IPS DF 6.9 (cell line): Measurements from ENCODE around the gene NEURL1.
A peak's percentile ranks its signal among the peaks of the same experiment; 100 is the strongest.

ENCODE experiments used
- DNase-seq: peaks from one replicate; pipeline ENCODE4 v3.0.0-alpha.2; 2013; ENCODE audit warnings: low read depth, low spot score
- H3K27ac ChIP-seq: one replicate; pipeline ENCODE4 v1.5.1; 2013; ENCODE audit warnings: low read length, control low read depth
- H3K27me3 ChIP-seq: 2 replicates; pipeline ENCODE4 v1.6.1; 2013; ENCODE audit warnings: mild to moderate bottlenecking, low read length; ENCODE audit not compliant: control insufficient read depth, insufficient read depth
- H3K36me3 ChIP-seq: 2 replicates; pipeline ENCODE4 v1.6.1; 2013; ENCODE audit warnings: low read length; ENCODE audit not compliant: control insufficient read depth, insufficient read depth
- H3K4me1 ChIP-seq: 2 replicates; pipeline ENCODE4 v1.6.1; 2013; ENCODE audit warnings: low read length; ENCODE audit not compliant: control insufficient read depth, insufficient read depth
- H3K4me3 ChIP-seq: 2 replicates; pipeline ENCODE4 v1.5.1; 2013; ENCODE audit warnings: mild to moderate bottlenecking, low read length
- H3K9me3 ChIP-seq: 2 replicates; pipeline ENCODE4 v1.6.1; 2013; ENCODE audit warnings: low read length, inconsistent platforms; ENCODE audit not compliant: control insufficient read depth, insufficient read depth
- WGBS: extraction: QIAGEN DNeasy Blood & Tissue Kit; methylation state at CpG from one replicate; pipeline ENCODE4 v1.1.7; 2013; ENCODE audit warnings: mixed read lengths, missing lambda C conversion rate; ENCODE audit not compliant: insufficient read length, insufficient coverage; 5-methylcytosine and 5-hydroxymethylcytosine counted together

The NEURL1 gene

DNA sequence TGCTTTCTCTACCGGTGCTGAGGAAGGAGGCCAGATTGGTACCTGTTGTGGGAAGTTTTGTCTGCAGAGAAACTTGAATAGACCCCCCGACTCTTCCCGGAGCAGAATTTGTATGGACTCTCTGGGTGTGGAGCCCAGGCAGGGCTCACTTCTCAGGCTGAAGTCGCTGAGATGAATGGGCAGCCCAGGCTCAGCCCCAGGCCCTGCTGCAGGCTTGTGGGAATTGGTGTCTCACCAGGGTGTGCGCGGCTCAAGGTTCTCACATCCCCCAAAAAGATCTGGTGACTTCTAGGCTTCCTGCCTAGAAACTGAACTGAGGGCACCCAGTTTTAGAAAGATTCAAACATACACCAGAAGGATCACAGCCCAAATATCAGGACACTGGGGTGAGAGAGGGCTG lies 103.5 kb downstream of the NEURL1 start:
- DNase-seq = no peak
- H3K4me1 ChIP-seq = no peaks in the 10 kb centered on the region; the same call in 1 of the 2 replicates
- H3K9me3 ChIP-seq = no peaks in the 10 kb centered on the region
- no peak overlapping the region for H3K4me3 ChIP-seq
- no peak overlapping the region for H3K27ac ChIP-seq
- no peaks in the 10 kb centered on the region for H3K36me3 ChIP-seq
- H3K27me3 ChIP-seq = no peaks in the 10 kb centered on the region
- WGBS = no CpG with 5 or more reads among the region's 6 CpGs

DNA sequence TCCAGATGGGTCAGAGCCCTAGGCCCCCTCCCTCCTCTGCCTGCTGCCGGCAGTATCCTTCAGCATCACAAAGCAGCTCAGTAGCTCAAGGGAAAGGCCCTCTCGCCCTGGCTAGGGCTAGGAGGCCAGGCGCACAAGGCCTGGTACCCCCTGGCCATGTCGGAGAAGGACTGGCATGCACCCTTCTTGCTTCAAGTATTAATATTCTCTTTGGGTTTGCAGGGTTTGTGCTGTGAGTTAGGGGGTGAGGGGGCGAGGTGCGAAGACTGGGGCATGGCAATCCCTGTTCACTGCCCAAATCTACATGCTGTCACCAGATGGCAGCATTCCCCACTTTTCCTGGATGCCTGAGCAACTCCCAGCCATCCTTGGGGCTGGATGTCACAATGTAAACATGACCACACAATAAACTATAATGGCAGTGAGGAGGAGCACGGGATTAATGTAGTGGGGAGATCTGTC lies 105.2 kb downstream of the NEURL1 start:
- Histone ChIP-seq H3K4me1 (no peaks in the 10 kb centered on the region), H3K27ac (no peak overlapping the region), H3K36me3 (no peaks in the 10 kb centered on the region), H3K27me3 (no peaks in the 10 kb centered on the region), H3K9me3 (no peaks in the 10 kb centered on the region), H3K4me3 (no peak overlapping the region)
- WGBS = no CpG with 5 or more reads among the region's 7 CpGs
- peak; percentile 73 for DNase-seq

GRCh38 chr10:103599211-103599610 lies 105.7 kb downstream of the NEURL1 start:
- Histone ChIP-seq H3K9me3 (no peaks in the 10 kb centered on the region), H3K27me3 (no peaks in the 10 kb centered on the region), H3K4me3 (no peak overlapping the region), H3K36me3 (no peaks in the 10 kb centered on the region), H3K27ac (no peak overlapping the region), H3K4me1 (no peaks in the 10 kb centered on the region)
- no peak for DNase-seq
- WGBS = no CpG with 5 or more reads among the region's 3 CpGs

DNA sequence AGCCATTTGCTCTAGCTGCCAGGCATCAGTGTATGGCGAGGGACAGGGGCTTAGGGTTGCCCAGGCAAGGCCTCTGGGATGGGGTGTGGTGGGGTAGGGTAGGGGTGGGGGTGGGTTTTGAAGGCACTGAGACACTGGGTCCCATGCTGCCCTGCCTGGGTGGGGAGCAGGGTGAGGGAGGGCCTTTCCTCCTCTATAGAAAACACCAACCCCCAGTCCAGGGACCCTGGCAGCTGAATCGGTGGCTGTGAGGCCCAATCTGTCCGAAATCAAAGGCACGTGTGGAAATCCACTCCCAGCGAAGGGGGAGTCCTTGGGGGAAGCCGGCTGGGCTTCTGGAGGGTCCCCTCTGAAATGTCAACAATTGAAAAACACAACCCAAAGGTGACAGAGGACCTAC lies 106.4 kb downstream of the NEURL1 start:
- Histone ChIP-seq H3K27ac (no peak overlapping the region), H3K4me3 (no peak overlapping the region), H3K27me3 (no peaks in the 10 kb centered on the region), H3K36me3 (no peaks in the 10 kb centered on the region), H3K9me3 (no peaks in the 10 kb centered on the region), H3K4me1 (no peaks in the 10 kb centered on the region)
- no peak for DNase-seq
- no CpG with 5 or more reads among the region's 6 CpGs for WGBS

GRCh38 chr10:103600325-103600724 lies 106.8 kb downstream of the NEURL1 start:
- Histone ChIP-seq H3K27ac (no peak overlapping the region), H3K36me3 (no peaks in the 10 kb centered on the region), H3K27me3 (no peaks in the 10 kb centered on the region), H3K4me3 (no peak overlapping the region), H3K4me1 (no peaks in the 10 kb centered on the region), H3K9me3 (no peaks in the 10 kb centered on the region)
- DNase-seq = no peak
- no CpG with 5 or more reads among the region's 6 CpGs for WGBS

DNA sequence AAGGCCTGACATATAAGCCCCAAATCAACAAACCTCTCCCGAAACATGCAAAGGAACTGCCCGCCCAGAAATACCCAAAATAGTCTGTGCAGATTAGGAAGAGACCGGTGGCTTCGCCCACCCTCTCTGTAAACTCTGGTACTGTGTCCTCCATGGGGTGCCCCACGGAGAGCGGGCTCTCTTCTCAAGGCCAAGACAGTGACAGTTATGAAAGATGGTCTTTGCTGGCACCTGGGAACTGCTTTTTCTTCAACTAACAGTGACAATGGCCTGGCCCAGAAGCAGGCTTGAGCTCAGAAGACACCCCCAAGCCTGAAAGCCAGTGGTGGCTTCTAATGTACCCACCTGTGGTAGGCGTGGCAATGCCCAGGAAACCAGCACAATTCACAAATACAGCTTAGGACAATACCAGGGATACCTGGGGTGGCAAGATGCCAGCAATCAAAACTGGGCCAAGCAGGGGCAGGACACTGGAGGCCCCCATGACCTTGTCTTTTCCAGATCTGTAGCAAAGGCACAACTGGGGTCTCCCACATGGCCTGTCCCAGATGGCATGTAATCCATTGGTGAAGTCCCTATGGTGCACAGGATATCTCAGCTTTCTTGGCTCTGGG lies 107.6 kb downstream of the NEURL1 start:
- no peak for DNase-seq
- Histone ChIP-seq H3K27ac (no peak overlapping the region), H3K4me3 (no peak overlapping the region), H3K4me1 (no peaks in the 10 kb centered on the region), H3K36me3 (no peaks in the 10 kb centered on the region), H3K9me3 (no peaks in the 10 kb centered on the region), H3K27me3 (no peaks in the 10 kb centered on the region)
- WGBS = no CpG with 5 or more reads among the region's 7 CpGs

- WGBS = no CpG with 5 or more reads among the region's 47 CpGs
Measured at GRCh38 chr10:103602028-103602851, 108.7 kb downstream of the NEURL1 start.

DNA sequence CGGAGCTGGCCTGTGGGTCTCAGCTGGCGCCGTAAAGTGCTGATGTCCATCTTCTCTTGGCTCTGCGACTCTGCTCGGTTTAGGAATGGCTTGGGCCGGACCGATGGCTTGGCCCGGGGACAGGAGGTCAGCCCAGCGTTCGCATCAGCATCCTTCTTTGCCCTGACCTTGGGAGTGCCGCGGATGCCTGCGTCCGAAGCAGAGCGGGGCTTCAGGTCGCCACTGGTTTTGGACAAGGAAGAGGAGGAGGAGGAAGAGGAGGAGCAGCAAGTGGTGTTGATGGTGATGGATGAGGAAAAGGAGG lies 109.3 kb downstream of the NEURL1 start:
- Histone ChIP-seq H3K4me1 (no peaks in the 10 kb centered on the region), H3K4me3 (no peak overlapping the region), H3K27me3 (no peaks in the 10 kb centered on the region), H3K36me3 (no peaks in the 10 kb centered on the region), H3K27ac (no peak overlapping the region), H3K9me3 (no peaks in the 10 kb centered on the region)
- WGBS = no CpG with 5 or more reads among the region's 16 CpGs
- DNase-seq = no peak

More at GRCh38 chr10:103602028-103602851, 108.7 kb downstream of the NEURL1 start:
- no peak overlapping the region for H3K27ac ChIP-seq
- H3K27me3 ChIP-seq = no peaks in the 10 kb centered on the region
- no peak overlapping the region for H3K4me3 ChIP-seq
- DNase-seq = no peak
- no peaks in the 10 kb centered on the region for H3K4me1 ChIP-seq
- no peaks in the 10 kb centered on the region for H3K9me3 ChIP-seq
- no peaks in the 10 kb centered on the region for H3K36me3 ChIP-seq

- Histone ChIP-seq H3K4me1 (no peaks in the 10 kb centered on the region), H3K4me3 (no peak overlapping the region), H3K9me3 (no peaks in the 10 kb centered on the region), H3K27me3 (no peaks in the 10 kb centered on the region), H3K36me3 (no peaks in the 10 kb centered on the region), H3K27ac (no peak overlapping the region)
- DNase-seq = no peak
- WGBS = no CpG with 5 or more reads among the region's 23 CpGs
Measured at GRCh38 chr10:103603382-103603781, 109.9 kb downstream of the NEURL1 start.

GRCh38 chr10:103605359-103606096 lies 112.0 kb downstream of the NEURL1 start:
- H3K4me1 ChIP-seq = no peaks in the 10 kb centered on the region
- WGBS = no CpG with 5 or more reads among the region's 12 CpGs
- no peaks in the 10 kb centered on the region for H3K27me3 ChIP-seq
- DNase-seq = peak; percentile 47
- no peak overlapping the region for H3K27ac ChIP-seq
- no peaks in the 10 kb centered on the region for H3K9me3 ChIP-seq
- H3K36me3 ChIP-seq = no peaks in the 10 kb centered on the region
- H3K4me3 ChIP-seq = no peak overlapping the region
